Fibroblast of gingiva (primary cell): ENCODE results near the gene PDZRN4.

Experiments used
- DNase-seq: peaks from one replicate; pipeline ENCODE4 v3.0.0-alpha.2; 2011; ENCODE audit warnings: low read depth

PDZRN4 gene

DNA sequence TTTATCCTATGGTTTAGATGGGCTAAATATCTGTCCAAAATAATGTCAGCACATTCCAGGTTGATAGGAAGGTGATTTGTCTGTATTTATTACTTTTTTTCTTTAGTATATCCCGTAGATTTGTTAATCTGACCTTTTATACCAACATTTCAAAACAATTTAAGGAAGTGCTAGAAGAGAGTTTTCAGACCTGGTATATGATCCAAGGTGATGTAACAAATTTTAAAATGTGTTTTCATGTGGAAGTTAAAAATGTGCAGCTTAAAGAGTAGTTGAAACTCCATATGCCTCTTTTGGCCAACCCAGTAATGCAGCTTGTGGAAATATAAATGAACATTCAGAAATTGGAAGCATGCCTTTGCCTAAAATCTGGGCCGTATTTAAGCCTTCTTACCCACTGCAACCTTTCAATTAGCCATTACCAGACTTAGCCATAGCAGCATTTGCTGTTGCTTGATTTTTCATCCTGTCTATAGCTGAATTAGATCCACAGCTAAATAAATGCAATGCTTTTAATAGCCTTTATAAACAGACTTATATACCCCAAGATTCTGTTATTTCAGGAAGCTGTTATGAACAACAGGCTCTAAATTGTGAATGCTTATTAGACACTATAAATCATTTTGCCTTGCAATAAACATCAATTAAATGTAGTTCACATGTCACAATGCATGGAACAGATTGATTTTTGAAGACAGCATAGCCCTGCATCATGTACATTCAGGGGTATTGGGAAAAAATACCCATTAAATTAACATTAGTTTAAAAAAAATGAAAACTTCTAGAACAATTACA, 271.2 kb downstream of the PDZRN4 start:
- no peak for DNase-seq

DNA sequence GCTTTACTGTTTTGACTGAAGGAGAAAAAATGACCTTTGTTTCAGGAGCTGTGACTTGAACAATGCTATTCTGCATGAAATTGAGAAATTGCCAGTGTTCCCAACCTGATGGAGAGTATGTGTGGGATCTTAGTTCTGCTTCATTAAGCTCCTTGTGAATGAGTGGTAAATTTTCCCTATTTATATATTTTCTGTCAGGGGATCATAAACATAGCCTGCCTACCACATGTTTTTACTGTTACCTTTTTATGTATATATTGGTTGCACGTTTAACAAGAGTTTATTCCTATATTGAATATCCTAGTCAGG, 271.7 kb downstream of the PDZRN4 start:
- DNase-seq: no peak

DNA sequence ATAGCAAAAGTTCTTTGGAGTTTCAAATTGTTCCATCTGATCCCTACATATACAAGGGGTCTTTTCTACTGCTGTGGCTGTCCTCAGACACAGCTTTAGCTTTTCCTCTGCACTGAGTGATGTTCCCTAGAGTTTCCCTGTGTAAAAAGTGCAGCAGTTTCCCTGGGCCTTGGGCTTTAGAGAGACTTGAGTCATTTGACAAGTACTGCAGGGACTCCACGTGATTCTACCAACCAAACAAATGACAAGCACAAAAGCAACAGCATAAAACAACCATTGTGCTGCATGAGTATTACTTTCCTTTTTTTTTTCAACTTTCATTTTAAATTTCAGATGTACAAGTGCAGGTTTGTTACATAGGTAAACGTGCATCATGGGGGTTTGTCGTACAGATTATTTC, 272.8 kb downstream of the PDZRN4 start:
- DNase-seq: no peak

DNA sequence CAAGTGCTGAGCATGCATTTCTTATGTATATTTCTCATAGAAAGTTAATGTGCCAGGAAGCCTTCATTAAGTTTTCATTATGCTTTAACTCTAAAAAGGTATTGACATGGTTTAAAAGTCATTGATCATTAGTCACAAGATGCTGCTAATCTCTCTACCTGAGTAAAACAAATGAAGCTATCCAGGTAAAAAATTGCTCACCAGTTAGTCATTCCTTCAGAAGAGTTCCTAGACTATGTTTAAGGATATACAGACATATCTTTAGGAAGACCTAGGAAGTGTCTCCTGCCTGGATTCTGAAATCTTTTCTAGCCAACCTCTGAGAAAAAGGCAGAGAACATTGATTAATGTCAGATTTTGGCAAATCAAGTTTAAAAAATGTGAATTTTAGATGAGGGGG, 274.2 kb downstream of the PDZRN4 start:
- DNase-seq: no peak

DNA sequence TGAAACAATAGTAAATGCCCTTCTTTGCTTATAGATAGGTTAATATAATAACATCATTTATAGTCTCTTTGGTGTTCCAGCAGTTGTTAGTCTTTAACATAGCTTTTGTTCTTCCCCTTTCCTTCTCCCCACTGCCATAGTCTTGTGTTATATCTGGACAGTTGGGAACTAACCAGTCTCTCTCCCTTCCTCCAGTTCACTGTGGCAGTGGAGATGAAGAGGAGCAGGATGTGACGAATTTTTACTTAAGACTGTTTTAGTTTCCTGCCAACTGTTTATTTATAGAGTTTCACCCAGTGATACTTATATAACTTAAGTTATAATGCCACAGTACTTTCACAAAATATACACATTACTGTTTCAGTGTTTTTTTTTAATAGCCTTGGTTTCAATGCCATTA, 277.4 kb downstream of the PDZRN4 start:
- no peak for DNase-seq

DNA sequence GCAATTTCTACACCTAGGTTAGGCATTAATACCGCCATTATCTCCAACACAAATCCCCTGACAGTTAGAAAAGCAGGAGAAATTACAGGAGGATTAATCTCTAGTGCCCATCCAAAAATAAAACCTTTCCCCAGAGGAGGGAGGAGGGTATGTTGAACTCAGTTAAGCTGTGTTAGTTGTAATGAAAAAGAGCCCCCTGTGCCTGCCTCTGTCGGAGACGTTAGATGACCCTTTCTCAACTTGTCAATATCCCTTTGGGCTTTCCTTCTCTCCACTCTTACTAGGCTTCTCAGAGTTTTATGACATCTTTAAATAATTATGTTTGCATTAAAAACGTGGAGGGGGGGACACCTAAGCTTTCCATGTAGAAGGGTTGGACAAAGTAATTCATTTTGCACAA, 278.2 kb downstream of the PDZRN4 start:
- DNase-seq: no peak

DNA sequence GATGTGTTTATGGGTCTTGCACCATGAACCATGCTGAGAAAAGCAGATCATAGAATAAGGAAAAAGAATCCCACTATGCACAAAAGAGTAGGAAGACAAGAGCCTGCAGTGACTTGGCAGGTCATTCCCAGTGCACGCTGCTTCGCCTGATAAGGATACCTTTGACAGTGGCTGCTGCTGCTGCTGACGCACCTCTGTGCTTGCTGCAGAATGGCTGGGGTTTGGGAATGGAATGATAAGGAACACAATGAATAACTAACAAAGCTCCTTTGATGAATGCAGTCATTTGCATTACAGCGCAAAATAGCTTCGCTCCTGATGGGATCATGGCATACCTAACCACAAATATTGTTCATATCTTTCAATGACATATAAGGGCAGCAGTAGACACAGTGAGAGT, 278.7 kb downstream of the PDZRN4 start:
- DNase-seq: no peak

DNA sequence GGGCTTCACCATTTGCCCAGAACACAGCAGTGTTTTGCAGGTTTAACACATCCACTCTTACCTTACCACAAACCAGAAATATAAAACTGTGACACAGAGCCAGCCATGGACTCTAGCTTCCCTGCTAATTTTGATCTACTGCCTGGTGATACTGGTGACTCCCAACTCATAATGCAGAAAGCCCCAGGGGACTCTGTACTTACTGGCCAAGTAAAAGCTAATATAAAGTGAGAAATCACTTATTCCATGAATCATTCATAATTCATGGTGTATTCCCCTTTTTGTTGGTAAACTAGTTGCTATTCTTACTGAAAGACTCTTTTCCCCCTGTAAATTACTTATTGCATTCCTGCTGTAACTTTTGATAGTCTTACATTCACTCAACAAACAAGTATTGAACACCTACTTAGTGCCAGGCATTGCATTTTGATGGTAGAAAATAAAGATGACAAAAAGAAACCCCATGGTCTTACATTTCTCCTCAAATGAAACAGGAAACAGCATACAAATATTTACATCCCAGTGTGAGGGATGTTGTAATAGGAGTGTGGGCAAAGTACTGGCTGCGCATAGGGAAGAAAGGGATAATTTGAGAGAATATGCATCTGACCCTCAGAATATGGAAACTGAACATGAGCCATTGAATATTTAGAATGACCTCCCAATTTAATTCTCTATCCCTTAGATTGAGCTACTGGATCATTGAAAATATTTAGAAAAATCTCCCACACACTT, 279.6 kb downstream of the PDZRN4 start:
- DNase-seq: no peak

DNA sequence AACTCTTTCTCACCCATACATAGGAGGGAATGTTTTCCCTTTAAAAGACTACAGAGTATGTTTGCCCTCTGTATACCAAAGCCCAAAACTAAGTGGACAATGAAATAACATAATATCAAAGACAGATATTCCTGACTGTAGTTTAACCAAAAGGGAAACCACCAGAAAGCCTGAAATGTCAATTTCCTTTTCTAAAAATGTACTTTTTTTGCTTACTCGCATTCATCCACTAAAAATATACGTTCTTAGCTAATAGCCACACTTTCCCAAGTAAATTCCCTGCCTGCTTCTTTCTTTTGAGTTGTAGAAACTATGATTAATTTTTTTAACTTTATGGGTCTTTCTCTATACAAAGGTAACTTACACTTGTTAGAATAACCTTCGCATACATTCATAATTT, 280.2 kb downstream of the PDZRN4 start:
- no peak for DNase-seq

DNA sequence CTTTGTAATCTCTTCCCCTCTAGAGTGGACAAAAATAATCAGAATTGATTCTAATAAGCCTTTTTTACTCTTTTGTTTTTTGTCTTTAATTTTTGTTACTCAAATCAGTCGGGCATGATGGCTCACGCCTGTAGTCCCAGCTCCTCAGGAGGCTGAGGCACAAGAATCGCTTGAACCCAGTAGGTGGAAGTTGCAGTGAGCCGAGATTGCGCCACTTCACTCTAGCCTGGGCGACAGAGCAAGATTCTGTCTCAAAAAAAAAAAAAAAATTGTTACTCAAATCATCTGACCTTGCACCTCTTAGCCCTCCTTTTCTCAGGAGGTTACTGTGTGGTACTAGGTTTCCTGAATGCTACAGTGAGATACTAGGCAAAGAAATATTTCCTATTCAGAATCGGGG, 280.6 kb downstream of the PDZRN4 start:
- no peak for DNase-seq

DNA sequence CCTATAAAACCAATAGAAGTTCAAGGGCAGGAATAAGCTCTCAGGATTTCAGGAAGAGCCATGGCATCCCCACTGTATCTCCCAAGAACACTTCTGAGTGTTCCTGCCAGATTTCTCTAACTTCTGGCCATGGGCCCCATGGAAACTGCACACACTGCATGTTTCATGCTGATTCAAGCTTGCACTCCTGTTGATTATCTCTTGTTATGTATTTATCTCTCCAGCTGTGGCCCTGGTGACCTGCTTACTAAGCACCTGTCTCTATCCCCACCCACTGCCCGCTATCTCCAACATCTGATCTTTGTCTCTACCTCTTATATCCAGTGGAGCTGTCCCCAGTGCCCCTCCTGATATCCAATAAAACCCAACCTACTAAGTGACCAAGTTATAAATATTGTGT, 285.3 kb downstream of the PDZRN4 start:
- DNase-seq: no peak

DNA sequence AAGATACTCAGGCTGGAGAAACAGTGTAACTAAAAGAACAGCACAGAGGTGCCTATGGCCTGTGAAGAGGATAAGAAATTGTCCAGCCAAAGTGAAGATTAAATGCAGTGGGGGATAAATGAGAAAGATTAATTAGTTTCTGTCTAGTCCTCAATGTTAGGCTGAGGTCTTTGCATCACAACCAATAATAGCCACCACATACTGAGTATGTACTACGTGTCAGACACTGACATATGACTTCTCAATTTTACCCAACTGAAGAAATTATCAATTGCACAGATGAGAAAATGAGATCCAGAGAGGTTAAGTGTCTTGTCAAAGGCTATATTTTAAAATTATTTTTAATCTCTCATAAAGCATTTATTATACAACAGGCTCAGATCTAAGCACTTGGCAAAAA, 285.9 kb downstream of the PDZRN4 start:
- DNase-seq: no peak

DNA sequence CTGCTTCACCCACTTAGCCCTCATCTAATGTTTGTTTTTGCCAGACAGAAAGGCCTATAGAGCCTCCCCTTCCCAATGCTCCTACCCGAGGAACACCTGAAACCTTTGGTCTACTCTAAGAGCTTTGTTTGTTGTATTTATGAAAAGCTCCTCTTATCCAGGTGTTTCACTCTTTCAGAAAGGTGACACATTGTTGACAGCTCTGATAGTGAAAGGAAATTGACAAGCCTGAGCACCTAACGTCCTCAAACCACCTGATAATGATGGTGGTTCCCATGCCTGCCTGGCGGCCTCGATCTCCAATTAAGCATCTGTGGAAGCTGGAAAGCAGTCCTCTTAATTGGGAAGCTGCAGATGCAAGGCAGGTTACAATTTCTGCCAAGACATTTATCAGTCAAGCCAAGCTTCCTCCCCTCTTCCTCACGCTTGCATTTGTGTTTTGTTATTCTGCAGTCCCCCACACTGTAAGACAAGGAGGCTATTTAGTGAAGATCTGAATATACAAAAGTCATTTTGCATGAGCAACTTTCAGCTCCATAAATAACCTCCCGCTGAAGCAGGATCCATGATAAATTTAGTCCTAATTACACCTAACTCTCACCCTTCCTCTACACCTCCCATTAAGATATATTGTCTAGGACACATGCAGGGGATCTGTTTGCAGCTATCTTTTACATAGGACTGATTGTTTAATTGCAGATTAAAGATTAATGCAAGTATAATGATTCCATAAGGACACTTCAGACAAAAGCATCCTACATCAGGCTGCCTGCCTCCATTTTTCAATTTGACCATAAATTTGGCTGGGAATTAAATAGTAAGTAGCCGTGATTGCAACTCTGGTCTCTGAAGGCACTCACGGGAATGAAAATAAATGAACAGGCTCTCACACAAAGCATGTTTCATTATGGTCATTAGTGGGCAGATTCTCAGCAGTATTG, 288.6 kb downstream of the PDZRN4 start:
- no peak for DNase-seq

DNA sequence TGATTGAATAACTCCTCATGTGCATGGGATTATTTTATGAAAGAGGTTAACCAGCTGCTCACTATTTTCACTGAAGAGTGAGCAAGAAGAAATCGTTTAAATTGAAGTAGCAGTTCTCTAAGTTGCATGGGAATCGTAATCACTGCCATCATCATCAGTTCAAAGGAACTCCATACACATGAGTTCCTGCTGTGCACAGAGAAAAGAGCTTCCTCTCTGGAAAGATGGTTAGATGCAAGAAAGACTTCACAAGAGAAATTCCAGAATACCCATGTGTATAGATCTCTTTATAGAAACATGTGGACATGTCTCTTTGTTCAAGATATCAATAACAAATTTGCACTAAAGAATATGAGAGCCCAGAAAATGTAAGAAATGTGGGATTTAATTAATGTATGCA, 291.3 kb downstream of the PDZRN4 start:
- no peak for DNase-seq

DNA sequence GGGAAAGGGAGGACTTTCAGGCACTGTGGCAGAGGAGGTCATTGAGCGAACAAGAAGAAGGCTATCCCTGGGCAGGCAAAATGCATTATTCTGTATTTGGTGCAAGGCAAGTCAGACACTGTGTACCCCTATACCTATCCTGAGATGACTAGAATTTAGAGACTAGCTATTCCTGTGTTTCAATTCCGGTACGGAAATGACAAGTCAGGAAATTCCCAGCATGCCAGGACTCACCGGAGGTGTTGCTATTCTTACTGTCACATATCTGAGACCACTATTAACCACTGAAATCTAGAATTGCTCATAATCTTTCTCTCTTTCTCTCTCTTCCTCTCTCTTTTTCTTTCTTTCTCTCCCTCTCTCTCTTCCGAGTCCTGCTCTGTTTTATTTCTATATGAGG, 297.1 kb downstream of the PDZRN4 start:
- DNase-seq: no peak

DNA sequence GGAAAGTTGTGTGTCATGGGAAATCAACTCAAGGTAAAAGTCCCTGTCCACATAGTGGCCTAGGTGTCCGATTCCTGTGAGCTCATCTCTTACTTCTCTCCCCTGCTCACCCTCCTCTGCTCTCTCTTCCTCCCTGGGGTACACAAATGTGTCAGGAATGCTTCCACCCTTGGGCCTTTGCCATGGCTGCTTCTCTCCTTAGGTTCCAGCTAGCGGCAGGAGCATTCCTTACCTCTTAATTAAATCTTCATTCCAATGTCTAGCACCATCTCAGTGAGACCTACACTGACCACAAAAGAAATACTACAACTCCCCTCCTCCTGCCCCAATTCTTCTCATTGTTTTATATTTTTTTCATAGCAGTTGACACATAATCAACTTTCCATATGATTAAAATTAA, 298.6 kb downstream of the PDZRN4 start:
- DNase-seq: no peak

DNA sequence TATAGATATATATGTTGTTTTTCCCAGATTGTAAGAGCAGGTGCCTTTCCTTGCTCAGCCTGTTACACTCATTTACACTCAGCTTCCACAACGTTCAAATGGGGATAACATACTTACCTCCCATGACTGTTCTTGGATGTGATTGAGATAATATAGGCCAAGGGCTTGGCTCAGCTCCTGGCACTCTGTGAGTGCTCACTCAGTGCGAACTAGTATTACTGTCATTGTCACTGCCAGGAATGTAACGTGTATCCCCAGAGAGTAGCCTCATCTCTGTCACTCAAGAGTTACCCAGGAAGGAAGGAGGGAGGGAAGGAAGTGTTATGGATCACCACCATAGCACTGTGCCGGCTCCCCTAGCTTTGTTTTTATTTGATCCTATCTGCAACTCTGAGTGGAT, 307.9 kb downstream of the PDZRN4 start:
- no peak for DNase-seq

DNA sequence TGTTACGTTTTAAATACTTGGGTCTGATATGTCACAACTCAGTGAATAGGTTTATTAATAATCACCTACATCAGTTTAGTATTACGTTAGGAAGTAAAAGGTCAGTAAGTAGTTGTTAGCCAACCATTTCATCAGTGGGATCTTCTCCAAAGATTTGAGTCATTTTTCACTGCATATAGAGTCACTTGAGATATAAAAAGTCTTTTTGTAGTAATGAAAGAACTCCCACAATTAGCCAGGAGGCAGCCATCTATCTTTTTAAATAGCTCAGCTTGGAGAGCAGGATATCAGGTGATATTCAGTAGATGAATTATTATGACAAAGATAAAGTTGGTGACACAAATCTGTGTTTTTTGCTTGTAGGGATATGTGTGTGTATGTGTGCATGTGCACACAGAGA, 309.3 kb downstream of the PDZRN4 start:
- no peak for DNase-seq

DNA sequence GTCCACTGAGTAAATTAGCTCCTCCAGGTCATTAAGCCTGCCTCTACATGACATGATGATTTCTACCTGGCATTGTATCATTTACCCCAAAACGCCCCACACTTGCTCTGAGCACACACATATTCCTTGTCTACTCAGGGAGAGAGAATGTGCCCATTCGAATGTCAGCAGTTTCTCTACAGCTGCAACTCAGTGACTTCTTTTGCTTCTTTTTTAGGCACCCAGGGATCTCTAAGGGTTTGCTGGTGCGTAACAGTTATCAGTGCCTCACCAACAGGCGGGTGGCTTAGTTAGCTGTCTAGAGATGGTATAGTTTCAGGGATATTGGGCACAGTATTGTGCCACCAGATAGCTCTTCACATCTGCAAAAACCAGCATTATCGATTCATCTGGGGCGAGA, 316.9 kb downstream of the PDZRN4 start:
- DNase-seq: no peak

DNA sequence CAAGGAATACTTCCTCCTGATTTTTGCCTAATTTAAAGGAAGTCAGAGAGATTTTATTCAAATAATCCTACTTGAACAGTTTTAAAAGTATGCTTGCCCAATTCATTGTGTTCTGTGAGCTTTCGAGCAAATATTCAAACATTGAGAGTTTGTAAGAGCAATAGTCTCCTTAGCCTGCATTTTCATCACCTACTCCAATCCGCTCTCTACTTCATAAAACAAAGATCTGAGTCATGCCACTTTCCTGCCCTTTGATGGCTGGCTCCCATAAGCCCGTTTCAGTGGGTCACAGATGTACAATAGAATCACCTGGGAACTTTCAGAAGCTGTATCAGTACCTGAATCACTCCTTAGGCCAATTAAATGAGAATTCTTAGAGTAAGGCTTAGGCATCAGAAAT, 319.2 kb downstream of the PDZRN4 start:
- no peak for DNase-seq

DNA sequence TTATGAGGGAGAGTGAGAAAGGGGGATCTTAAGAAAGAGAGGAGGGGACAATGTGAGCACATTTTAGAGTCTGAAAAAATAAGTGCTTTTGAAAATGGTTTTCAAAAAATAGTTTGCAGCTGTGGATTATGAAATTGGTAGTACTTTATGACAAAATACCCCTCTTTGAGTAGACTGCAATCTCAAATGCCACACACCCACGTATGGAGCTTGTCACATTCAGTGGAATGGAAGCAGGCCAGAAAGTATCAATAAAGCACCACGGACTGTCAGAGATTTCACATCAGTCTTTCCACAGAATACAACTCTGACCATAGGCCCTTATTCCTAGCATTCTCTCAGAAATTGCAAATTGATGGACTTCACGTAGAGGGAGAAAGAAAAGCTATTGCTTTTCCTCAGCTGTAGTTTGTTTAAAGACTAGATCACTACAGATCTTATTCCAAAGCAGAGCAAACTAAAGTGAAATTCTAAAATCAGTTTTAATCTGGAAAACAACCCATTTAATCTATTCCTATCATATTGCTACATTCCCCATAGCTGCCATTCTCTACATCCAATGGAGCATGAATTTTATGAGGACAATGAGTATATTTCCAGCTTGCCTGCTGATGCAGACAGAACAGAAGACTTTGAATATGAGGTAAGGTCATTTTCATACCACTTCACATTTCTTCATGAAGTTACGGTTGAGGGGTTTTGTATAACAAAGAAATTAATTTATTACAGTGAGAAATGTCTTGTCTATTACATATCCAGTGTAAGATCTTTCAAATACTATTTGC, 321.3 kb downstream of the PDZRN4 start:
- DNase-seq: no peak

DNA sequence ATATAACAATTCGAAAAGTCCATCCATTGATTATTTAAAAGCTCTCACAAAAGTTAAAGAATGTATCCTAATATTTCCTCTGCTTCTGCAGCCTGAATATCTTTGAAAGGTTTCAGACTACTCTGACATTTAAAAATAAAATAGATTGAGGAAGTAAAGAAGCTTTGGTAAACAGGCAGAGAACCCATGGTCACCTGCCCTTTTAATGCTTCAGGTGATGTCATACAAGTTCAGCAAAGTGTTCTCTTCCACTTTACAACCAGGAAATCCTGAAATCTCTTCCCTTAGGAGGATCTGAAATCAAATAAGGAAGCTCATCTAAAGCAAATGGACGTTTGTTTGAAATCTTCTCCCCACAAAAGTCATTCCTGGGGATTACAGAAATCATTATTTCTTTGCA, 322.4 kb downstream of the PDZRN4 start:
- no peak for DNase-seq
